ENCODE results near the gene TRIM25.
"Not testable (repeated sequence)": the region's sequence is repeated elsewhere in the genome, so short reads cannot be mapped to it uniquely, and the experiment has no call there.

TRIM25 gene

GRCh38 chr17:56913867-56914580 is at the start of gene TRIM25:
TSS of gene TRIM25 (minus strand) at chr17:56914049. CDS start at chr17:56913988, 61 bp downstream.
- DNase-seq (ENCODE audit: low read depth) = peak; percentile 87

- peak; percentile 91 for DNase-seq (ENCODE audit: low read depth)
These were observed 47.0 kb upstream of the TRIM25 start, which contains the start of gene COIL for GRCh38 chr17:56960596-56961538. TSS of gene COIL (minus strand) at chr17:56961050. CDS start at chr17:56961019, 31 bp downstream.

- DNase-seq (ENCODE audit: low read depth) = no peak
These were observed 43.1 kb upstream of the TRIM25 start for GRCh38 chr17:56956992-56957391.

GRCh38 chr17:56949595-56949994 is 35.7 kb upstream of the TRIM25 start:
- DNase-seq (ENCODE audit: low read depth) = no peak

- DNase-seq (ENCODE audit: low read depth) = no peak
These were observed 34.6 kb upstream of the TRIM25 start for GRCh38 chr17:56948491-56948890.

GRCh38 chr17:56947741-56948140 is 33.9 kb upstream of the TRIM25 start:
- DNase-seq (ENCODE audit: low read depth) = no peak

- no peak for DNase-seq (ENCODE audit: low read depth)
These were observed 32.2 kb upstream of the TRIM25 start for GRCh38 chr17:56945938-56946505.

GRCh38 chr17:56943505-56944125 is 29.8 kb upstream of the TRIM25 start:
- no peak for DNase-seq (ENCODE audit: low read depth)

GRCh38 chr17:56939869-56940484 is 26.1 kb upstream of the TRIM25 start:
- no peak for DNase-seq (ENCODE audit: low read depth)

- not testable (repeated sequence) for DNase-seq (ENCODE audit: low read depth)
These were observed 24.4 kb upstream of the TRIM25 start for GRCh38 chr17:56938206-56938605.

GRCh38 chr17:56937687-56938086 is 23.8 kb upstream of the TRIM25 start:
- DNase-seq (ENCODE audit: low read depth) = no peak

- DNase-seq (ENCODE audit: low read depth) = no peak
These were observed 23.0 kb upstream of the TRIM25 start for GRCh38 chr17:56936697-56937322.

GRCh38 chr17:56935461-56935860 is 21.6 kb upstream of the TRIM25 start:
- DNase-seq (ENCODE audit: low read depth) = no peak

- DNase-seq (ENCODE audit: low read depth) = no peak
These were observed 20.4 kb upstream of the TRIM25 start for GRCh38 chr17:56934280-56934679.

- no peak for DNase-seq (ENCODE audit: low read depth)
These were observed 20.0 kb upstream of the TRIM25 start for GRCh38 chr17:56933868-56934267.

GRCh38 chr17:56933151-56933745 is 19.4 kb upstream of the TRIM25 start:
- no peak for DNase-seq (ENCODE audit: low read depth)

- no peak for DNase-seq (ENCODE audit: low read depth)
These were observed 17.0 kb upstream of the TRIM25 start for GRCh38 chr17:56930739-56931337.

- no peak for DNase-seq (ENCODE audit: low read depth)
These were observed 15.6 kb upstream of the TRIM25 start for GRCh38 chr17:56929362-56929969.

GRCh38 chr17:56928586-56928985 is 14.7 kb upstream of the TRIM25 start:
- no peak for DNase-seq (ENCODE audit: low read depth)

- no peak for DNase-seq (ENCODE audit: low read depth)
These were observed 12.9 kb upstream of the TRIM25 start for GRCh38 chr17:56926704-56927103.
